Amygdala (tissue), 56 donors: ENCODE data around the gene CFAP97D2.
"Not testable (repeated sequence)": the region's sequence is repeated elsewhere in the genome, so short reads cannot be mapped to it uniquely, and the experiment has no call there.

Experiments used
- DNase-seq, 56 donors: peaks; one replicate each; lab custom pipeline; 2025; lab: John Stamatoyannopoulos, UW

The CFAP97D2 gene

DNA sequence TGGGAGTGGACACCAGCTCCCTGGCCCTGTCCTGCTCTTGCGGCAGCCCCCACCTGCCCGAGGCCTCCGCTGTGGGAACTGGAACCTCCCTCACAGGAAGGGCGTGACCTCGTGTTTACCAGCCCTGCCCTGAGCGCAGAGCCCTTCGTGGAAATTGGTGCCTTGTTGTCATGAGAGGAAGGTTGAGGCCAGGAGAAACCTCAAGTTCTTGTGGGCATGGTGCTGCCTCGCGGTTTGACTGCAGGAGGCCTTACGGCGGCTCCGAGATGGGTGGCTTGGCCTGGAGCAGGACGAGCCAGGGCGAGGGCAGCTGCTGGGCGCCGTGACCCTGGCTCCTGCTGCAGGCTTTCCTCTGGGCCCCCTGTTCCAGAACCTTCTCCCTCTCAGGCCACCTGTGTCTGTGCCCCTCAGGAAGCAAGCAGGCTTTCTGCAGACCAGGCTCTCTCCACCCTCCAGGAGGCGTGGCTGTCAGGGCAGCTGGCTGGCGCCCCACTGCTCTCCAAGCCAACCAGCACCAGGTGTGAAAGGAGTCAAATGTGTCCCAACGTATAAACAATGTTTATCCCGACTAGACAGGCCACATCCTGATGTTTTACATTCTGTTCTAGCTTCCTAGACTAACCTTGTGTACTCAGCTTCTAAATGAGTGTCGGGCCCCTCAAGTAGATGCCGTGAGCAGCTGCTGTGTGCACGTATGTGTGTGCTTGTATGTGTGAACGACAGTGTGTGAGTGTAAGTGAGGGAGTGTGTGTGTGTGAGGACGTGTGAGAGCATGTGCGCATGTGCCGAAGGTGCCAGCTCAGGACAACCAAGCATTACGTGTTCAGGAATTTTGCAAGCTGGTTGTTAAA, 36.2 kb upstream of the CFAP97D2 start:
- DNase-seq: no peak

DNA sequence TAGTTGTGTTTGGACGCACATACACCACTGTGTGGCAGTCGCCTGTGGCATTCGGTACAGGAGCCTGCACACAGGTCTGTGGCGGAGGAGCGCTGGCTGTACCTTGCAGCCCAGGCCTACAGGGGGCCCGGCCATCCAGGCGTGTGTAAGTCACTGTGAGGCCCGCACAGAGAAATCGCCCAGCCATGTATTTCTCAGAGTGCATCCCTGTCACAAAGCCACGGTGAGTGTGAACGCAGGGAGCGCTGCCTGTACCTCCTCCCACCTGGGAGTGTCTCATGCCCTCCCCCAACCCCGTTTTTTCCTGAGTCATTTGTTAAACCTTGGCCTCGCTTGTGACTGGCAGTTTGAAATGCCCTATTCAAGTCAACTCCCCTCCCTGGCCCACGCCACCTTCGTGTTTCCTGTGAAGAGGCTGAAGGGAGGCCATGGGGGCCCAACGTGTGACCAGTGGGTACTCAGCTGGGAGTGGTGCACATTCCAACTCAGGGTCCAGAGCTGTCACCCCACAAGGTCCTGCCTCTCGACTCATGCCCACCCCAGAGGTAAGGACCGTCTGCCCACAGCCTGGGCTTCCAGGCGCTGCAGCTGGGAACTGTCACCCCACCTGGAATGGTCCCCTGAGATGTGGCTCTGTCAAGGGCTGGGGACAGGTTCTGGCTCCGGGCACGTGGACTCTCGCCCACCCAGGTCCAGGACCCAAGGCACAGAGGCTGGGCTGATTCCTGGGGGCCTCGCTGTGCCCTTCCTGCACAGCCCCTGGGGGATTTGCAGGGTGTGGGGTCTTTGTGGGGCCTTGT, 35.1 kb upstream of the CFAP97D2 start:
- DNase-seq: no peak

DNA sequence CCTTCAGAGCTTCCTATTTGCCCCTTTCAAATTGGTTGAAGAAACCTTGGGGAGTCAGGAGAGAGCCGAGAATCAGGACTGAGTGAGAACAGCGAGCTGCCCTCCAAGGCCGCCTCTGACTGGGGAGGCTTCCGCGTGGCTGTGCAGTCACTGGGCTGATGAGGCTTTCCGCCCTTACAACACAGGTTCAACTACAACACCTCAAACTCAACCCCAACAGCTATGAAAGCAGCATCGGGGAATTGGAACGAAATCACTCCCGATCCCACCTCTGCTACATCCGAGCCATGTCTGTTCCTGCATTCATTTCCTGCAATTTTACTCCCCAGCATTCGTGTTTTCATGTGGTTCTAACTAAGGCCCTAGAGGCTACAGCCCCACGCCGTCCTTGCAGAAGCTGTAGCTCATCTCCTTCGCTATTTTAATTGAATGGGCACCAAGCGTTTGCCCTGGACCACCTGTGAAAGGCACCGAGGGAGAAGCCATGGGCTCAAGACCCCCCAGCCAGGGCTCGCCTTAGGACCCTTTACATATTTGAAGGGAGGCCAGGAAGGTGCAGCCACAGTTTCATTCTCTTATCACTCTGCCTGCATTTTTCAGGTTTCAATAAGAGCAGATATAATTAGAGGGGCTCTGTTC, 34.3 kb upstream of the CFAP97D2 start:
- DNase-seq: no peak

GRCh38 chr13:114145256-114145655, 33.8 kb upstream of the CFAP97D2 start:
- DNase-seq: no peak

DNA sequence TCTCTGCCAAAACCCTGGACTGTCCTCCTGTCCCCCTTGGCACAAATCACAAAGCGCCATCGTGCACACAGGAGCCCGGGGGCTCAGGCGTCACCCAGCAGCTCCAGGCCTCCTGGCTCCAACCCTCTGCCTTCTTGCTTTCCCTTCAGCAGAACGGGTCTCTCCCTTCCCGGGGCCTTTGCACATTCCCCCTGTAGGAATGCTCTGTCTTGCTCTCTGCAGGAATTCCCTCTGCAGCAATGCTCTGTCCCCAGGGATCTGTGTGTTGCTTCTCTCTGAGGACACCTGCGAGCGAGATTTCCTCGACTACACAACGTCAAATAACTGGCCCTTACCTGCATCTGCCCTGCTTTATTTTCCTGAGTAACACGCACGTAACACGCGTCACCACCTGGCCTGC, 33.3 kb upstream of the CFAP97D2 start:
- no peak for DNase-seq

GRCh38 chr13:114146173-114146572, 32.9 kb upstream of the CFAP97D2 start:
- DNase-seq: no peak

DNA sequence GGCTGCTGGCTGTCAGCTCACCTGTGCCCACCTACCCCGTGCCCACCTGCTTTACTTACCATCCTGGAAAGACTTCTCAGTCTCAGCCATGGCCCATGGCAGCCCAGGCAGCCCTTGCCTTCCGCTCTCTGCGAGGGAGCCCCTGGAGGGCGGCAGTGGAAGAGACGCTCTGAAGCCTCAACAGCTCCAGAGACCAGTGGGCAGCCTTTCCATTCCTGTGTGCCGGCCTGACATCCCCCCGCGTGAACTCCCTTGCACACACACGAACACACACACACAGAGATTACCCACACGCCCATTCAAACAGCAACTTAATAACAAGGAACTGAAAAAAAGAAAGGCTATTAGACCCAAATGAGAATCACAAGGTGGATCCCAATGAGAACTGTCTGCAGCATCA, 32.4 kb upstream of the CFAP97D2 start:
- DNase-seq: no peak

GRCh38 chr13:114147803-114148520, 31.1 kb upstream of the CFAP97D2 start:
- DNase-seq: no peak

DNA sequence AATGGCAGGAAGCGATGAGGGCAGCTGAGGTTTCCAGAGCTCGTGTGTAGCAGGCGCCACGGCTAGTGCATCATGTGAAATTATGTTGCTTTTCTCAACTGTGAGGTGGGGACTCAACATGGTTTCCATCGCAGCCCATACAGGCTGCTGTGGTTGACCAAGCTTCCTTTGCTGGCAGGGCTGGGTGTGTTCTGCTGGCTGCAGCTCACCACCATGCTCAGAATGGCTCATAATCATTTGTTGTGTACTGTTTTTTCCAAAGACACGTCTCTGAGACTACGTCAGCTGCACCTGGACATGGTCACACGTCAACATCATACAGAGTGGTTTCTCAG, 30.6 kb upstream of the CFAP97D2 start:
- no peak for DNase-seq

DNA sequence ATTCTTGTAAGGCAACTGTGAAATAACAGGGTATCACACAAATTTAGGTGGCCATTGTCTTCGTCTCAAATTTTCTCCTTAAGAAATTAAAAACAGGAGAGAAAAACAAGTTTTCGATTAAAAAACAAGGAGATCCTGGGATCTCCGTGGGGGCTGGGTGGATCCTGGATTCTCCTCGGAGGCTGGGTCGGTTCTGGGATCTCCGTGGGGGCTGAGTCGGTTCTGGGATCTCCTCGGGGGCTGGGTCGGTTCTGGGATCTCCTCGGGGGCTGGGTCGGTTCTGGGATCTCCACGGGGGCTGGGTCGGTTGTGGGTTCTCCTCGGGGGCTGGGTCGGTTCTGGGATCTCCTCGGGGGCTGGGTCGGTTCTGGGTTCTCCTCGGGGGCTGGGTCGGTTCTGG, 30.2 kb upstream of the CFAP97D2 start:
- not testable (repeated sequence) for DNase-seq

GRCh38 chr13:114149774-114150740, 29.0 kb upstream of the CFAP97D2 start:
- DNase-seq: no peak

GRCh38 chr13:114151031-114151430, 28.0 kb upstream of the CFAP97D2 start:
- DNase-seq: peak in 13 of 56 donors; percentile 13 to 68 (median 47)

GRCh38 chr13:114151565-114152284, 27.3 kb upstream of the CFAP97D2 start:
- no peak for DNase-seq

DNA sequence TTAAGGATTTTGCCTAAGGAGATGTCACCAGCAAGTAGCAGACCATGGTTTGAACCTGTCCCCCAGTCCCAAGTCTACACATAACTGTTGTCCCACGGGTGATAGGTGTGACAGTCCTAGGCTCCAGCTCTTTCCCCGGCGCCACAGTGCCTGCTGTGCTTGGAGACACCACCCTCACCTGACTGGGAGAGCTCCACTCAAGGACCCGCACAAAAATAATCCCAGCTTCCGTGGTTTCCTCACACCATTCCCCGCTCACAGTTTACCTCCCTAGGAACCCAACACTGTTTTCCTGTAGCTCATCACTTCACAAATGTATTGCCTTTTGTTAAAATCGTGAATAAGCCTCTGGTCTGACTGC, 26.8 kb upstream of the CFAP97D2 start:
- no peak for DNase-seq

GRCh38 chr13:114152831-114153371, 26.2 kb upstream of the CFAP97D2 start:
- peak in 5 of 56 donors; percentile 10 to 40 (median 22) for DNase-seq

DNA sequence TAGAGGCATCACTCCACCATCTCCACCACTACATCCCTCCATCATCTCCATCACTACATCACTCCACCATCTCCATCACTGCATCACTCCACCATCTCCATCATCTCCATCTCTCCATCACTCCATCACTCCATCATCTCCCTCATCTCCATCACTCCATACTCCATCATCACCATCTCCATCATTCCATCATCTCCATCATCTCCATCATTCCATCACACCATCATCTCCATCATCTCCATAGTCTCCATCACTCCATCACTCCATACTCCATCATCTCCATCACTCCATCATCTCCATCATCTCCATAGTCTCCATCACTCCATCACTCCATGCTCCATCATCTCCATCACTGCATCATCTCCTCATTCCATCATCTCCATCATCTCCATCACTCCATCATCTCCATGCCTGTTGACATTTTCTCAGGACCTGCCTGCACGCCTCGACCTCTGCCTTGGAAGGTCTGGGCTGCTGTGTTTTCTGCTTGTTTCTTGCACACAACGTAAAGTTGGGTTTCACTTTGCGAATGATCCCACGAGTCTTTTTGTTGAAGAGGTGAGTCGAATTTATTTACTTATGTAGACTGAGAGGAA, 25.5 kb upstream of the CFAP97D2 start:
- DNase-seq: no peak

GRCh38 chr13:114154476-114154875, 24.6 kb upstream of the CFAP97D2 start:
- no peak for DNase-seq

GRCh38 chr13:114155320-114155719, 23.7 kb upstream of the CFAP97D2 start:
- no peak for DNase-seq
